ENCODE data around the gene BABAM2. TPM values are rescaled to one million over a fixed set of nuclear protein-coding genes. Genes with fewer than 3 reads are reported as not detected.

Gene BABAM2
- total and polyA plus RNA-seq, 9 of the 15 experiments (the other 6 are each of a cell fraction or from before 2014, with no cell fraction given), result 10.9 to 37.4 (median 25.6) TPM

- DNase-seq (ENCODE audit: extremely low read depth in 1 of 4, low spot score in 3 of 4), result no peak
- ATAC-seq, result no peak
- no peak overlapping the region for H2AFZ ChIP-seq (ENCODE audit: low read depth, low read length)
- ChIA-PET POLR2A (interaction anchor here (2.1 kb wide), 1 partner anchor 8 kb away, joined by 13 read pairs; no protein-coding TSS in a partner anchor), CTCF (ENCODE audit: low intra/inter-chr PET ratio) (no interaction called here)
- no peak overlapping the region for H3K4me2 ChIP-seq (ENCODE audit: insufficient read depth, low read length)
- in situ Hi-C loops (cut with MboI) (no loop called here), intact Hi-C loops (cut with micrococcal nuclease) (no loop called here)
- no peak overlapping the region for H3K27ac ChIP-seq (ENCODE audit: extremely low read depth, low read depth, low read length)
- no peak for FAIRE-seq
- H3K4me3 ChIP-seq, result no peak overlapping the region
- no TSS peak for BruUV-seq (replicated peaks)
- H3K9me1 ChIP-seq (ENCODE audit: control insufficient read depth, insufficient read depth, low read length), result peaks cover 6% of the 10 kb centered on the region
- peak overlapping the region in 1 of 2 experiments; percentile 73; a peak in 2 of 4 replicates for H3K9ac ChIP-seq (ENCODE audit: insufficient read depth in 1 of 2, low read depth in 2 of 2, low read length in 2 of 2)
- WGBS (ENCODE audit: insufficient coverage, low coverage, missing lambda C conversion rate), result 97% methylated on average over 5 of the region's 5 CpGs
- peaks cover 59 to 67% of the 10 kb centered on the region in 2 experiments for H3K4me1 ChIP-seq (replicated peaks in 1 of 2; ENCODE audit: control insufficient read depth in 2 of 2, insufficient read depth in 2 of 2, low read length in 2 of 2)
- H3K27me3 ChIP-seq (ENCODE audit: control insufficient read depth in 2 of 2, insufficient read depth in 2 of 2, low read length in 2 of 2), result no peaks in the 10 kb centered on the region
- no peaks in the 10 kb centered on the region for H3K79me2 ChIP-seq (ENCODE audit: control insufficient read depth, insufficient read depth, low read length)
- H3K36me3 ChIP-seq (ENCODE audit: control insufficient read depth, insufficient read depth, low read length), result no peaks in the 10 kb centered on the region
- TF ChIP-seq CCNT2 (IDR thresholded peaks at IDR 0.05; ENCODE audit: borderline replicate concordance, extremely low read depth, insufficient read length, low read depth, low read length) (no peak), ZNF512 (tag; IDR thresholded peaks at IDR 0.05) (no peak), MGA (IDR thresholded peaks at IDR 0.05) (peak; percentile 34), SIN3A (IDR thresholded peaks at IDR 0.05; ENCODE audit: borderline replicate concordance in 2 of 2, control insufficient read depth in 1 of 2, low read depth in 2 of 2, low read length in 2 of 2) (no peak)
- H3K9me3 ChIP-seq (replicated peaks; ENCODE audit: control insufficient read depth, insufficient read depth, low read depth, low read length), result no peaks in the 10 kb centered on the region
- H4K20me1 ChIP-seq (replicated peaks; ENCODE audit: control insufficient read depth, insufficient read depth, low read length), result no peaks in the 10 kb centered on the region
These were observed 466.5 kb downstream of the BABAM2 start for GRCh38 chr2:28357055-28357454.
